Measurements from ENCODE around the gene KAT14.

KAT14 gene

DNA sequence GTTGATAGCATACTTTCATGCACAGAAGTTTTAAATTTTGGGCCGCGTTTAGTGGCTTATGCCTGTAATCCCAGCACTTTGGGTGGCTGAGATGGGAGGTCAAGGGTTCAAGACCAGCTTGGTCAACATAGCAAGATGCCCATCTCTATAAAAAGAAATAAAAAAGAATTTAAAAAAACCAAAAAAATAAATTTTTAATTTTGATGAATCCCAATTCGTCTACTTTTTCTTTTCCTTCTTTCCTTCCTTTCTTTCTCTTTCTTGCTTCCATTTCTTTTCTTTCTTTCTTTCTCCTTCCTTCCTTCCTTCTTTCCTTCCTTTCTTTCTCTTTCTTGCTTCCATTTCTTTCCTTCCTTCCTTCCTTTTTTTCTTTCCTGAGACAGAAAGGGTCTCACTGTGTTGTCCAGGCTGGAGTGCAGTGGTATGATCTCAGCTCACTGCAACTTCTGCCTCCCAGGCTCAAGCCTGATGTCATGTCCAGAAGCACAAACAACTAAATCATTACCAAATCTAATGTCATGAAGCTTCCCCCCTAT lies 95.8 kb downstream of the KAT14 start:
- TF ChIP-seq ZNF70 (CRISPR knock-in tag; IDR thresholded peaks at IDR 0.05), result no peak
- no peak for TF ChIP-seq ZFP3 (CRISPR knock-in tag; IDR thresholded peaks at IDR 0.05)
- TF ChIP-seq GLIS3 (CRISPR knock-in tag; IDR thresholded peaks at IDR 0.05), result no peak
- no peak for TF ChIP-seq PPARA (CRISPR knock-in tag; IDR thresholded peaks at IDR 0.05; ENCODE audit: borderline replicate concordance)
- no peak for TF ChIP-seq PATZ1 (CRISPR knock-in tag; IDR thresholded peaks at IDR 0.05; ENCODE audit: borderline replicate concordance)
- TF ChIP-seq, protein P1, sequence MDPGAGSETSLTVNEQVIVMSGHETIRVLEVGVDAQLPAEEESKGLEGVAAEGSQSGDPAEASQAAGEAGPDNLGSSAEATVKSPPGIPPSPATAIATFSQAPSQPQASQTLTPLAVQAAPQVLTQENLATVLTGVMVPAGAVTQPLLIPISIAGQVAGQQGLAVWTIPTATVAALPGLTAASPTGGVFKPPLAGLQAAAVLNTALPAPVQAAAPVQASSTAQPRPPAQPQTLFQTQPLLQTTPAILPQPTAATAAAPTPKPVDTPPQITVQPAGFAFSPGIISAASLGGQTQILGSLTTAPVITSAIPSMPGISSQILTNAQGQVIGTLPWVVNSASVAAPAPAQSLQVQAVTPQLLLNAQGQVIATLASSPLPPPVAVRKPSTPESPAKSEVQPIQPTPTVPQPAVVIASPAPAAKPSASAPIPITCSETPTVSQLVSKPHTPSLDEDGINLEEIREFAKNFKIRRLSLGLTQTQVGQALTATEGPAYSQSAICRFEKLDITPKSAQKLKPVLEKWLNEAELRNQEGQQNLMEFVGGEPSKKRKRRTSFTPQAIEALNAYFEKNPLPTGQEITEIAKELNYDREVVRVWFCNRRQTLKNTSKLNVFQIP (CRISPR knock-in tag; IDR thresholded peaks at IDR 0.05; ENCODE audit: borderline replicate concordance, low read depth), result no peak
- no peak for TF ChIP-seq ARNTL (CRISPR knock-in tag; IDR thresholded peaks at IDR 0.05; ENCODE audit: borderline replicate concordance, low read depth)
- TF ChIP-seq BACH2 (CRISPR knock-in tag; IDR thresholded peaks at IDR 0.05; ENCODE audit: borderline replicate concordance), result no peak
- TF ChIP-seq ZNF8 (CRISPR knock-in tag; IDR thresholded peaks at IDR 0.05), result no peak
- TF ChIP-seq OSR1 (CRISPR knock-in tag; IDR thresholded peaks at IDR 0.05), result no peak
- TF ChIP-seq, protein P2, sequence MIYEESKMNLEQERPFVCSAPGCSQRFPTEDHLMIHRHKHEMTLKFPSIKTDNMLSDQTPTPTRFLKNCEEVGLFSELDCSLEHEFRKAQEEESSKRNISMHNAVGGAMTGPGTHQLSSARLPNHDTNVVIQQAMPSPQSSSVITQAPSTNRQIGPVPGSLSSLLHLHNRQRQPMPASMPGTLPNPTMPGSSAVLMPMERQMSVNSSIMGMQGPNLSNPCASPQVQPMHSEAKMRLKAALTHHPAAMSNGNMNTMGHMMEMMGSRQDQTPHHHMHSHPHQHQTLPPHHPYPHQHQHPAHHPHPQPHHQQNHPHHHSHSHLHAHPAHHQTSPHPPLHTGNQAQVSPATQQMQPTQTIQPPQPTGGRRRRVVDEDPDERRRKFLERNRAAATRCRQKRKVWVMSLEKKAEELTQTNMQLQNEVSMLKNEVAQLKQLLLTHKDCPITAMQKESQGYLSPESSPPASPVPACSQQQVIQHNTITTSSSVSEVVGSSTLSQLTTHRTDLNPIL (CRISPR knock-in tag; IDR thresholded peaks at IDR 0.05; ENCODE audit: low read depth), result no peak
- TF ChIP-seq RARB (CRISPR knock-in tag; IDR thresholded peaks at IDR 0.05), result no peak
- no peak for TF ChIP-seq ISL1 (CRISPR knock-in tag; IDR thresholded peaks at IDR 0.05)
- TF ChIP-seq, protein P3, sequence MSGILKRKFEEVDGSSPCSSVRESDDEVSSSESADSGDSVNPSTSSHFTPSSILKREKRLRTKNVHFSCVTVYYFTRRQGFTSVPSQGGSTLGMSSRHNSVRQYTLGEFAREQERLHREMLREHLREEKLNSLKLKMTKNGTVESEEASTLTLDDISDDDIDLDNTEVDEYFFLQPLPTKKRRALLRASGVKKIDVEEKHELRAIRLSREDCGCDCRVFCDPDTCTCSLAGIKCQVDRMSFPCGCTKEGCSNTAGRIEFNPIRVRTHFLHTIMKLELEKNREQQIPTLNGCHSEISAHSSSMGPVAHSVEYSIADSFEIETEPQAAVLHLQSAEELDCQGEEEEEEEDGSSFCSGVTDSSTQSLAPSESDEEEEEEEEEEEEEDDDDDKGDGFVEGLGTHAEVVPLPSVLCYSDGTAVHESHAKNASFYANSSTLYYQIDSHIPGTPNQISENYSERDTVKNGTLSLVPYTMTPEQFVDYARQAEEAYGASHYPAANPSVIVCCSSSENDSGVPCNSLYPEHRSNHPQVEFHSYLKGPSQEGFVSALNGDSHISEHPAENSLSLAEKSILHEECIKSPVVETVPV (CRISPR knock-in tag; IDR thresholded peaks at IDR 0.05), result no peak
- TF ChIP-seq TOX (CRISPR knock-in tag; IDR thresholded peaks at IDR 0.05; ENCODE audit: borderline replicate concordance), result no peak
- no peak for TF ChIP-seq CSDC2 (CRISPR knock-in tag; IDR thresholded peaks at IDR 0.05)
- TF ChIP-seq ZFP30 (CRISPR knock-in tag; IDR thresholded peaks at IDR 0.05), result no peak
- TF ChIP-seq SNAI2 (CRISPR knock-in tag; IDR thresholded peaks at IDR 0.05), result no peak
- TF ChIP-seq ZC3H10 (CRISPR knock-in tag; IDR thresholded peaks at IDR 0.05), result no peak
- no peak for TF ChIP-seq ESRRG (CRISPR knock-in tag; IDR thresholded peaks at IDR 0.05)
- no peak for ATAC-seq
